Keratinocyte (primary cell): ENCODE data around the gene SMAD6. TPM values are rescaled to one million over a fixed set of nuclear protein-coding genes. Genes with fewer than 3 reads are reported as not detected.

Experiments used
- DNase-seq: peaks from one replicate; pipeline ENCODE4 v3.0.0-alpha.2; 2011; ENCODE audit warnings: low read depth, missing footprints, low spot score
- FAIRE-seq: peaks from 2 replicates; lab custom pipeline; 2011; peaks lifted over from hg19 to GRCh38; lab: Jason Lieb, UNC
- H2AFZ ChIP-seq: 2 replicates; pipeline ENCODE4 v1.6.0; 2012; ENCODE audit warnings: low read length, control low read depth, inconsistent platforms; ENCODE audit not compliant: control insufficient read depth
- H3K27ac ChIP-seq: 2 replicates; pipeline ENCODE4 v1.5.1; 2011; ENCODE audit warnings: low read length; ENCODE audit not compliant: control insufficient read depth, insufficient read depth
- H3K27me3 ChIP-seq: 3 replicates; pipeline ENCODE4 v1.6.0; 2011; ENCODE audit warnings: low read length; ENCODE audit not compliant: control insufficient read depth, insufficient read depth; ENCODE audit errors: extremely low read depth
- H3K36me3 ChIP-seq, 2 experiments: 2 replicates in 1 of 2; 3 replicates in 1 of 2; pipeline ENCODE4 v1.5.1; 2011; ENCODE audit warnings: low read length in 2 of 2, mild to moderate bottlenecking in 1 of 2; ENCODE audit not compliant: control insufficient read depth in 2 of 2, insufficient read depth in 2 of 2; ENCODE audit errors: extremely low read depth in 1 of 2
- H3K4me1 ChIP-seq: 3 replicates; pipeline ENCODE4 v1.5.1; 2011; ENCODE audit warnings: low read length; ENCODE audit not compliant: control insufficient read depth, insufficient read depth; ENCODE audit errors: extremely low read depth
- H3K4me2 ChIP-seq: 3 replicates; pipeline ENCODE4 v1.6.0; 2011; ENCODE audit warnings: low read depth, low read length; ENCODE audit not compliant: control insufficient read depth, insufficient read depth; ENCODE audit errors: extremely low read depth
- H3K4me3 ChIP-seq, 3 experiments: fragments of 200-600 bp in 1 of 3; sonication (generic) in 1 of 3; 2 replicates in 2 of 3; 3 replicates in 1 of 3; pipeline ENCODE4 v1.5.1; 2011 to 2016; ENCODE audit warnings: low read length in 3 of 3, mild to moderate bottlenecking in 3 of 3, control low read depth in 2 of 3, inconsistent platforms in 1 of 3, low read depth in 1 of 3, mixed read lengths in 1 of 3, mixed run types in 1 of 3, moderate library complexity in 1 of 3; ENCODE audit not compliant: control insufficient read depth in 2 of 3, insufficient read depth in 2 of 3; ENCODE audit errors: extremely low read depth in 1 of 3
- H3K79me2 ChIP-seq: 2 replicates; pipeline ENCODE4 v1.6.0; 2012; ENCODE audit warnings: low read length; ENCODE audit not compliant: control insufficient read depth, insufficient read depth
- H3K9ac ChIP-seq: 3 replicates; pipeline ENCODE4 v1.6.0; 2011; ENCODE audit warnings: low read length; ENCODE audit not compliant: control insufficient read depth, insufficient read depth; ENCODE audit errors: extremely low read depth
- H3K9me1 ChIP-seq: 3 replicates; pipeline ENCODE4 v1.6.0; 2011; ENCODE audit warnings: low read length; ENCODE audit not compliant: control insufficient read depth, insufficient read depth; ENCODE audit errors: extremely low read depth
- H3K9me3 ChIP-seq: 2 replicates; pipeline ENCODE4 v1.5.1; 2012; ENCODE audit warnings: low read depth, low read length; ENCODE audit not compliant: control insufficient read depth
- H4K20me1 ChIP-seq: 3 replicates; pipeline ENCODE4 v1.6.0; 2011; ENCODE audit warnings: low read length; ENCODE audit not compliant: control insufficient read depth, insufficient read depth; ENCODE audit errors: extremely low read depth
- EZH2 ChIP-seq: IDR thresholded peaks from one replicate; pipeline ENCODE4 v1.6.1; 2012; ENCODE audit warnings: inconsistent platforms, mild to moderate bottlenecking, low read length, moderate library complexity
- dilution Hi-C: fragments of 300-500 bp; cut with MboI; formaldehyde crosslinking; loops from one replicate; pipeline ENCODE4 v1.7.0; 2020; ENCODE audit warnings: low sequenced_read_pairs; ENCODE audit not compliant: extremely low pct_ligation_motif_present
- polyA plus RNA-seq, 5 experiments: library from polyadenylated mRNA; depleted of rRNA in 3 of 5; stranded (reverse) in 3 of 5; stranded (forward) in 1 of 5; unstranded in 1 of 5; fragments of >200 nt; gene quantifications; 1 replicate in 1 of 5; 2 replicates in 3 of 5; 3 replicates in 1 of 5; pipeline versions ENCODE4 v1.2.1 to v1.2.3, GENCODE V29; 2011 to 2012; ENCODE audit warnings: missing spikeins in 2 of 5, low read depth in 1 of 5, low replicate concordance in 1 of 5
- TF ChIP-seq, protein P1 (sequence below), 3 experiments: IDR thresholded peaks in 1 of 3; conservative IDR thresholded peaks in 1 of 3; optimal IDR thresholded peaks in 1 of 3; 2 replicates in 2 of 3; 3 replicates in 1 of 3; pipeline versions ENCODE3 to v1.5.1; 2011; ENCODE audit warnings: low read length in 3 of 3, mild to moderate bottlenecking in 3 of 3, moderate library complexity in 2 of 3, control low read depth in 1 of 3, inconsistent platforms in 1 of 3; ENCODE audit not compliant: insufficient read depth in 2 of 3; ENCODE audit errors: extremely low read depth in 1 of 3

The SMAD6 gene
- polyA plus RNA-seq, 1 donor (not counting 4 experiments of a cell fraction or from before 2014, with no cell fraction given): 0.03 TPM

DNA sequence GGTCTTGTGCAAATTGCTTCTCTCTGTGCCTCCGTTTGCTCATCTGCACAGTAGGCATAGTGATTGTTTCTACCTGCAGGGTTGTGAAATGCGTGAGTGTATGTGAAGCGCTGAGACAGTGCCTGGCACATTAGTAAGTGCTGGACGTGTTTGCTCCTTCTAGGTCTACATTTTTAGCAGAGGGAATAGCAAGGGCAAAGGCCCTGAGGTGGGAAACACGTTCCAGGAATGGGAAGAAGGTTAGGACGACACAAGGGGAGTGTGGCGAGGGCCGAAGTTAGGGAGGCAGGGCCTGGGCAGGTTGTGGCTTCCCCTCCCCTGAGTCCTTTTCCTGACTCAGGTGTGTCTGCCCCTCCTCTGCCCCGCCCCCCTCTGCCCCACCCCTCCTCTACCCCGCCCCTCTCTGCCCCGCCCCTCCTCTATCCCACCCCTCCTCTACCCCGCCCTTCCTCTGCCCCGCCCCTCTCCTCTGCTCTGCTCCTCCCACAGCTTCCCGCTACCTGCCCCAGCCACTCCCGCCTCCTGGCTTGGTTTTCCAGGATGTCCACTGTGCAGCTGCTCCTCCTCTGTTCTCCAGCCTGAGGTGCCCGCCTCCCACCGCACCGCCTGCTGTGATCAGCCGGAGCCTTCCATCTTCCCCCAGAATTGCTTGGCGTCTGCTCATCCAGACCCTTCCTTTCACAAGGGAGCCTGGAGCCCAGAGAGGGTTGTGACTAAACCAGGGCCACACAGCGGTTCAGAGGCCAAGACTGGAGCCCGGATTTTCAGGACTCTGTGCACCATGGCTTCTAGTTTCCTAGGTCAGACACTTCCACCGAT is 31.1 kb upstream of the SMAD6 start:
- Histone ChIP-seq H3K27ac (peak overlapping the region; percentile 31), H3K36me3 (no peaks in the 10 kb centered on the region), H3K79me2 (no peaks in the 10 kb centered on the region), H4K20me1 (no peaks in the 10 kb centered on the region), H3K27me3 (no peaks in the 10 kb centered on the region), H3K9ac (peak overlapping the region; percentile 15), H3K9me3 (no peaks in the 10 kb centered on the region), H3K9me1 (no peaks in the 10 kb centered on the region), H3K4me3 (peak overlapping the region in 2 of 3 experiments; percentile 25 to 49), H3K4me1 (peaks cover 14% of the 10 kb centered on the region), H2AFZ (peak overlapping the region; percentile 81), H3K4me2 (peak overlapping the region; percentile 82)
- dilution Hi-C loops: no loop called here
- peak; percentile 60 for DNase-seq
- FAIRE-seq: peak; percentile 13
- TF ChIP-seq, protein P1, sequence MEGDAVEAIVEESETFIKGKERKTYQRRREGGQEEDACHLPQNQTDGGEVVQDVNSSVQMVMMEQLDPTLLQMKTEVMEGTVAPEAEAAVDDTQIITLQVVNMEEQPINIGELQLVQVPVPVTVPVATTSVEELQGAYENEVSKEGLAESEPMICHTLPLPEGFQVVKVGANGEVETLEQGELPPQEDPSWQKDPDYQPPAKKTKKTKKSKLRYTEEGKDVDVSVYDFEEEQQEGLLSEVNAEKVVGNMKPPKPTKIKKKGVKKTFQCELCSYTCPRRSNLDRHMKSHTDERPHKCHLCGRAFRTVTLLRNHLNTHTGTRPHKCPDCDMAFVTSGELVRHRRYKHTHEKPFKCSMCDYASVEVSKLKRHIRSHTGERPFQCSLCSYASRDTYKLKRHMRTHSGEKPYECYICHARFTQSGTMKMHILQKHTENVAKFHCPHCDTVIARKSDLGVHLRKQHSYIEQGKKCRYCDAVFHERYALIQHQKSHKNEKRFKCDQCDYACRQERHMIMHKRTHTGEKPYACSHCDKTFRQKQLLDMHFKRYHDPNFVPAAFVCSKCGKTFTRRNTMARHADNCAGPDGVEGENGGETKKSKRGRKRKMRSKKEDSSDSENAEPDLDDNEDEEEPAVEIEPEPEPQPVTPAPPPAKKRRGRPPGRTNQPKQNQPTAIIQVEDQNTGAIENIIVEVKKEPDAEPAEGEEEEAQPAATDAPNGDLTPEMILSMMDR (optimal IDR thresholded peaks at IDR 0.05 in 1 of 3, IDR thresholded peaks at IDR 0.05 in 1 of 3, conservative IDR thresholded peaks at IDR 0.05 in 1 of 3; ENCODE audit: extremely low read depth in 1 of 3, insufficient read depth in 2 of 3, low read length in 3 of 3): no peak
- TF ChIP-seq EZH2: no peak

GRCh38 chr15:66672867-66673266 is 29.2 kb upstream of the SMAD6 start:
- no peak overlapping the region for H3K27ac ChIP-seq
- H2AFZ ChIP-seq: no peak overlapping the region
- H3K9me3 ChIP-seq: no peaks in the 10 kb centered on the region
- H3K9ac ChIP-seq: no peak overlapping the region
- no peaks in the 10 kb centered on the region for H4K20me1 ChIP-seq
- H3K79me2 ChIP-seq: no peaks in the 10 kb centered on the region
- no peak overlapping the region for H3K4me3 ChIP-seq
- TF ChIP-seq, protein P1 (optimal IDR thresholded peaks at IDR 0.05 in 1 of 3, IDR thresholded peaks at IDR 0.05 in 1 of 3, conservative IDR thresholded peaks at IDR 0.05 in 1 of 3; ENCODE audit: extremely low read depth in 1 of 3, insufficient read depth in 2 of 3, low read length in 3 of 3): no peak
- TF ChIP-seq EZH2: no peak
- no peak for DNase-seq
- H3K36me3 ChIP-seq: no peaks in the 10 kb centered on the region
- no peaks in the 10 kb centered on the region for H3K27me3 ChIP-seq
- H3K4me1 ChIP-seq: peaks cover 14% of the 10 kb centered on the region
- FAIRE-seq: no peak
- dilution Hi-C loops: no loop called here
- H3K9me1 ChIP-seq: no peaks in the 10 kb centered on the region
- no peak overlapping the region for H3K4me2 ChIP-seq
